A549 (cell line): Measurements from ENCODE around the gene FYB1. TPM values are rescaled to one million over a fixed set of nuclear protein-coding genes. Genes with fewer than 3 reads are reported as not detected.

Experiments
- ATAC-seq, 2 experiments: fragments of 200-7000 bp in 1 of 2; fragments of >200 bp in 1 of 2; cut with Nextera tagmentation in 1 of 2; cut with Tn5 transposase in 1 of 2; 3 replicates each; pipeline versions ENCODE4 v1.8.0 to v1.9.1; 2018 to 2020; ENCODE audit warnings: mild to moderate bottlenecking in 1 of 2, moderate library complexity in 1 of 2
- CTCF ChIA-PET: fragments of 300-600 bp; sonication (Branson Sonifier 250); formaldehyde crosslinking; extraction: SDS; loops from one replicate; lab custom pipeline; 2021; ENCODE audit warnings: antibody characterized with exemption, inconsistent platforms; lab: Yijun Ruan, JAX
- POLR2A ChIA-PET: fragments of 350-600 bp; formaldehyde crosslinking; extraction: SDS; loops from one replicate; lab custom pipeline; 2021; ENCODE audit warnings: antibody characterized with exemption, inconsistent platforms; lab: Yijun Ruan, JAX
- DNase-seq, 2 experiments: peaks; one replicate each; pipeline versions ENCODE4 v3.0.0 to v3.0.0-alpha.2; 2011 to 2016; ENCODE audit warnings: low read depth in 1 of 2, low spot score in 1 of 2
- FAIRE-seq: peaks from 2 replicates; lab custom pipeline; 2011; peaks lifted over from hg19 to GRCh38; lab: Jason Lieb, UNC
- H3K27ac ChIP-seq, 2 experiments: fragments of >200 bp; sonication (Bioruptor Twin); formaldehyde crosslinking; 3 replicates each; pipeline ENCODE4 v1.5.1; 2016 to 2017
- H3K4me1 ChIP-seq: fragments of >200 bp; sonication (Bioruptor Twin); formaldehyde crosslinking; 3 replicates; pipeline ENCODE4 v1.6.1; 2016
- H3K4me2 ChIP-seq: fragments of >200 bp; sonication (Bioruptor Twin); formaldehyde crosslinking; 3 replicates; pipeline ENCODE4 v1.6.1; 2016
- H3K4me3 ChIP-seq: fragments of >200 bp; sonication (Bioruptor Twin); formaldehyde crosslinking; 3 replicates; pipeline ENCODE4 v1.5.1; 2016
- H3K9me3 ChIP-seq: fragments of >200 bp; sonication (Bioruptor Twin); formaldehyde crosslinking; 3 replicates; pipeline ENCODE4 v1.6.1; 2016
- ATOH8 ChIP-seq: fragments of 250-450 bp; sonication (Bioruptor Pico); IDR thresholded peaks from 2 replicates; pipeline ENCODE4 v1.5.0; 2020; ENCODE audit warnings: low read depth, mild to moderate bottlenecking, moderate library complexity
- BHLHE40 ChIP-seq: IDR thresholded peaks from 2 replicates; pipeline ENCODE4 v1.6.1; 2012; ENCODE audit warnings: low read depth, low read length, inconsistent platforms
- CBX2 ChIP-seq: fragments of 200-600 bp; sonication (generic); IDR thresholded peaks from 2 replicates; pipeline ENCODE4 v1.6.1; 2016; ENCODE audit warnings: low read depth, mild to moderate bottlenecking, borderline replicate concordance
- CHD2 ChIP-seq: fragments of 150-350 bp; IDR thresholded peaks from 2 replicates; pipeline ENCODE4 v1.6.1; 2014; ENCODE audit warnings: low read length; ENCODE audit not compliant: partially characterized antibody
- CTCF ChIP-seq: fragments of >200 bp; sonication (Bioruptor Twin); formaldehyde crosslinking; IDR thresholded peaks from 3 replicates; pipeline ENCODE4 v1.5.1; 2016
- E2F6 ChIP-seq: IDR thresholded peaks from 2 replicates; pipeline ENCODE4 v1.6.1; 2012; ENCODE audit warnings: low read depth, borderline replicate concordance
- EHF ChIP-seq: fragments of 250-450 bp; sonication (Bioruptor Pico); IDR thresholded peaks from 2 replicates; pipeline ENCODE4 v1.5.0; 2020; ENCODE audit warnings: mild to moderate bottlenecking
- FOSB ChIP-seq: fragments of 250-450 bp; sonication (Bioruptor Pico); IDR thresholded peaks from 2 replicates; pipeline ENCODE4 v1.5.0; 2020; ENCODE audit warnings: mild to moderate bottlenecking, moderate library complexity
- FOSL2 ChIP-seq, 2 experiments: fragments of 450-650 bp in 1 of 2; fragments of >200 bp in 1 of 2; sonication (Bioruptor Twin) in 1 of 2; formaldehyde crosslinking; IDR thresholded peaks; 2 replicates each; pipeline versions ENCODE4 v1.5.0 to v1.6.1; 2016 to 2020; ENCODE audit warnings: mild to moderate bottlenecking in 1 of 2, moderate library complexity in 1 of 2
- FOXS1 ChIP-seq: fragments of 250-450 bp; sonication (Bioruptor Pico); IDR thresholded peaks from 2 replicates; pipeline ENCODE4 v1.5.0; 2020; ENCODE audit warnings: mild to moderate bottlenecking, moderate library complexity
- HEYL ChIP-seq: fragments of 250-450 bp; sonication (Bioruptor Pico); IDR thresholded peaks from 2 replicates; pipeline ENCODE4 v1.8.0; 2021; ENCODE audit warnings: mild to moderate bottlenecking, moderate library complexity
- HMGXB4 ChIP-seq: fragments of 250-450 bp; sonication (Bioruptor Pico); IDR thresholded peaks from 2 replicates; pipeline ENCODE4 v1.5.0; 2021; ENCODE audit warnings: mild to moderate bottlenecking, moderate library complexity, borderline replicate concordance
- MYC ChIP-seq: IDR thresholded peaks from 2 replicates; pipeline ENCODE4 v1.6.1; 2012; ENCODE audit warnings: mild to moderate bottlenecking, inconsistent platforms, low read length, improper control_type of control experiment, borderline replicate concordance
- NPAS2 ChIP-seq: fragments of 250-450 bp; sonication (Bioruptor Pico); IDR thresholded peaks from 2 replicates; pipeline ENCODE4 v1.8.0; 2022; ENCODE audit warnings: mild to moderate bottlenecking, moderate library complexity, borderline replicate concordance
- PBX3 ChIP-seq: IDR thresholded peaks from 2 replicates; pipeline ENCODE4 v1.6.1; 2012
- POLR2AphosphoS2 ChIP-seq: conservative IDR thresholded peaks from 2 replicates; pipeline ENCODE4 v1.6.1; 2012; ENCODE audit warnings: low read length, improper control_type of control experiment, inconsistent platforms
- RARB ChIP-seq: fragments of 250-450 bp; sonication (Bioruptor Pico); IDR thresholded peaks from 2 replicates; pipeline ENCODE4 v1.8.0; 2021; ENCODE audit warnings: mild to moderate bottlenecking, moderate library complexity
- RFX5 ChIP-seq: fragments of 450-650 bp; IDR thresholded peaks from 2 replicates; pipeline ENCODE4 v1.7.1; 2014; ENCODE audit warnings: antibody characterized with exemption, mild to moderate bottlenecking, moderate library complexity
- SMC3 ChIP-seq: fragments of >200 bp; sonication (Bioruptor Twin); formaldehyde crosslinking; IDR thresholded peaks from 3 replicates; pipeline ENCODE4 v1.6.1; 2018; ENCODE audit warnings: inconsistent platforms
- SREBF2 ChIP-seq: fragments of 450-650 bp; IDR thresholded peaks from 2 replicates; pipeline ENCODE4 v1.6.1; 2014; ENCODE audit warnings: mild to moderate bottlenecking, moderate library complexity
- TP53 ChIP-seq: fragments of 250-450 bp; sonication (Bioruptor Pico); IDR thresholded peaks from 2 replicates; pipeline ENCODE4 v1.5.0; 2021; ENCODE audit warnings: mild to moderate bottlenecking, moderate library complexity
- ZC3H11A ChIP-seq: fragments of 450-650 bp; IDR thresholded peaks from 2 replicates; pipeline ENCODE4 v1.6.1; 2014; ENCODE audit warnings: antibody characterized with exemption, mild to moderate bottlenecking
- ZSCAN20 ChIP-seq: fragments of 250-450 bp; sonication (Bioruptor Pico); IDR thresholded peaks from 2 replicates; pipeline ENCODE4 v1.8.0; 2022; ENCODE audit warnings: mild to moderate bottlenecking, moderate library complexity
- polyA plus RNA-seq, 4 experiments: library from polyadenylated mRNA; depleted of rRNA in 3 of 4; stranded (reverse); fragments of >200 nt; fragmentation: RNase III in 1 of 4; extraction: RNeasy Plus Mini Kit Qiagen cat#74134 plus additional on column Dnase treatment in 1 of 4; gene quantifications; 2 replicates in 3 of 4; 3 replicates in 1 of 4; pipeline ENCODE4 v1.2.3, GENCODE V29; 2011 to 2017

Gene FYB1
- polyA plus RNA-seq, 2 of the 4 experiments (the other 2 are of a cell fraction) = 7.4 to 34.6 TPM

GRCh38 chr5:39099831-39100230 is 119.5 kb downstream of the FYB1 start:
- Histone ChIP-seq H3K4me2 (peak overlapping the region; percentile 78; the same call in 2 of the 3 replicates), H3K27ac (peak overlapping the region; percentile 90 to 95), H3K4me1 (peaks cover 54% of the 10 kb centered on the region), H3K9me3 (no peaks in the 10 kb centered on the region), H3K4me3 (no peak overlapping the region)
- ATAC-seq (no peak), DNase-seq (no peak), FAIRE-seq (no peak)
- CTCF ChIA-PET = interaction anchor here (1.1 to 10.4 kb wide), 5 partner anchors 12 to 118 kb away, joined by 3 to 110 read pairs (median 4); no protein-coding TSS in a partner anchor
- POLR2A ChIA-PET = interaction anchor here (2.3 kb wide), 1 partner anchor 96 kb away, joined by 7 read pairs; no protein-coding TSS in a partner anchor
- TF ChIP-seq CHD2 = no peak
- 0 out of 2 replicates have a peak, but pooled peaks have one; percentile 9 for TF ChIP-seq RARB (CRISPR knock-in tag)
- TF ChIP-seq SREBF2 = no peak
- TF ChIP-seq CTCF = no peak
- TF ChIP-seq BHLHE40 = no peak
- no peak; the same call in 1 of the 2 replicates for TF ChIP-seq ZSCAN20 (CRISPR knock-in tag)
- TF ChIP-seq RFX5 = no peak
- TF ChIP-seq HMGXB4 (CRISPR knock-in tag) = no peak
- no peak for TF ChIP-seq PBX3
- TF ChIP-seq ATOH8 (CRISPR knock-in tag) = peak; percentile 61; the same call in 1 of the 2 replicates
- no peak for TF ChIP-seq POLR2AphosphoS2
- TF ChIP-seq ZC3H11A = no peak; the same call in 1 of the 2 replicates
- no peak for TF ChIP-seq FOSL2 (IDR thresholded peaks at IDR 0.05)
- TF ChIP-seq FOSL2 (CRISPR knock-in tag; IDR thresholded peaks at IDR 0.05) = no peak
- no peak for TF ChIP-seq CBX2
- no peak for TF ChIP-seq NPAS2 (CRISPR knock-in tag)
- TF ChIP-seq SMC3 = no peak
- no peak for TF ChIP-seq E2F6
- TF ChIP-seq TP53 (CRISPR knock-in tag) = no peak
- no peak for TF ChIP-seq FOXS1 (CRISPR knock-in tag)
- TF ChIP-seq EHF = 0 out of 2 replicates have a peak, but pooled peaks have one; percentile 38
- TF ChIP-seq HEYL (CRISPR knock-in tag) = 0 out of 2 replicates have a peak, but pooled peaks have one; percentile 57
- TF ChIP-seq MYC = no peak
- no peak for TF ChIP-seq FOSB (CRISPR knock-in tag)
